GM18951 (cell line): ENCODE results near the gene TNFRSF18.

Source experiments
- POLR2A ChIP-seq: IDR thresholded peaks from 4 replicates; pipeline ENCODE4 v1.6.1; 2011; ENCODE audit warnings: mild to moderate bottlenecking; ENCODE audit not compliant: insufficient read length, insufficient read depth; ENCODE audit errors: extremely low read depth
- in situ Hi-C: fragments of 300-500 bp; cut with MboI; formaldehyde crosslinking; loops from one replicate; pipeline ENCODE4 v1.12.0; 2022; ENCODE audit warnings: low sequenced_read_pairs, mixed read lengths, inconsistent platforms; ENCODE audit not compliant: unreplicated experiment

The TNFRSF18 gene

GRCh38 chr1:1175221-1176062 lies 30.9 kb downstream of the TNFRSF18 start:
- TF ChIP-seq POLR2A: no peak
- in situ Hi-C loops: no loop called here

- TF ChIP-seq POLR2A: no peak
- in situ Hi-C loops: no loop called here
Measured at GRCh38 chr1:1173793-1174415, 32.5 kb downstream of the TNFRSF18 start, which contains the start of gene TTLL10. Gene TTLL10, plus strand, starts transcription at chr1:1173880. Its CDS starts 5,336 bp downstream, at chr1:1179216.

GRCh38 chr1:1173061-1173792 lies 33.2 kb downstream of the TNFRSF18 start:
- in situ Hi-C loops: no loop called here
- TF ChIP-seq POLR2A: no peak

- in situ Hi-C loops: no loop called here
- no peak for TF ChIP-seq POLR2A
Measured at GRCh38 chr1:1171546-1172340, 34.6 kb downstream of the TNFRSF18 start.

- no peak for TF ChIP-seq POLR2A
- in situ Hi-C loops: no loop called here
Measured at GRCh38 chr1:1171161-1171545, 35.2 kb downstream of the TNFRSF18 start.

- TF ChIP-seq POLR2A: no peak
- in situ Hi-C loops: no loop called here
Measured at GRCh38 chr1:1170215-1171091, 35.9 kb downstream of the TNFRSF18 start.

GRCh38 chr1:1169429-1170214 lies 36.8 kb downstream of the TNFRSF18 start:
- in situ Hi-C loops: no loop called here
- TF ChIP-seq POLR2A: no peak

- in situ Hi-C loops: no loop called here
- no peak for TF ChIP-seq POLR2A
Measured at GRCh38 chr1:1168451-1169411, 37.7 kb downstream of the TNFRSF18 start.

GRCh38 chr1:1167841-1168450 lies 38.4 kb downstream of the TNFRSF18 start:
- in situ Hi-C loops: no loop called here
- no peak for TF ChIP-seq POLR2A

- no peak for TF ChIP-seq POLR2A
- in situ Hi-C loops: no loop called here
Measured at GRCh38 chr1:1167398-1167821, 39.0 kb downstream of the TNFRSF18 start.
